Liver (tissue), 3 donors: Measurements from ENCODE around the gene TRAK1.

Experiments used
- ATF3 ChIP-seq: IDR thresholded peaks from 2 replicates; pipeline ENCODE4 v1.6.1; 2016; ENCODE audit warnings: antibody characterized with exemption
- CTCF ChIP-seq: fragments of 150-350 bp; IDR thresholded peaks from 2 replicates; pipeline ENCODE4 v1.5.1; 2017; ENCODE audit warnings: improper control_type of control experiment, low read depth, low read length; ENCODE audit not compliant: missing input control
- EGR1 ChIP-seq, 2 donors: IDR thresholded peaks; 2 replicates each; pipeline ENCODE4 v1.6.1; 2016 to 2018; ENCODE audit warnings: antibody characterized with exemption in 2 of 2, low read depth in 2 of 2
- FOXA2 ChIP-seq: IDR thresholded peaks from 2 replicates; pipeline ENCODE4 v1.6.1; 2016; ENCODE audit warnings: antibody characterized with exemption
- GABPA ChIP-seq, 2 donors: IDR thresholded peaks in 1 of 2; conservative IDR thresholded peaks in 1 of 2; 2 replicates each; pipeline ENCODE4 v1.6.1; 2016; ENCODE audit warnings: antibody characterized with exemption in 2 of 2, mild to moderate bottlenecking in 1 of 2, moderate library complexity in 1 of 2
- HNF4A ChIP-seq, 2 donors: conservative IDR thresholded peaks; 2 replicates each; pipeline ENCODE4 v1.6.1; 2016; ENCODE audit warnings: antibody characterized with exemption in 2 of 2, mild to moderate bottlenecking in 2 of 2
- JUND ChIP-seq, 2 donors: IDR thresholded peaks; 2 replicates each; pipeline ENCODE4 v1.6.1; 2016; ENCODE audit warnings: antibody characterized with exemption in 2 of 2
- MAX ChIP-seq: IDR thresholded peaks from 2 replicates; pipeline ENCODE4 v1.6.1; 2016; ENCODE audit warnings: antibody characterized with exemption
- RAD21 ChIP-seq, 2 donors: IDR thresholded peaks; 2 replicates each; pipeline ENCODE4 v1.6.1; 2016; ENCODE audit warnings: antibody characterized with exemption in 2 of 2, mild to moderate bottlenecking in 2 of 2
- REST ChIP-seq: IDR thresholded peaks from 2 replicates; pipeline ENCODE4 v1.6.1; 2016; ENCODE audit warnings: antibody characterized with exemption, mild to moderate bottlenecking
- RXRA ChIP-seq, 2 donors: IDR thresholded peaks; 2 replicates each; pipeline ENCODE4 v1.6.1; 2017 to 2018; ENCODE audit warnings: antibody characterized with exemption in 2 of 2, mild to moderate bottlenecking in 1 of 2
- SP1 ChIP-seq: IDR thresholded peaks from 2 replicates; pipeline ENCODE4 v1.6.1; 2018; ENCODE audit warnings: antibody characterized with exemption, mild to moderate bottlenecking
- TAF1 ChIP-seq: conservative IDR thresholded peaks from 2 replicates; pipeline ENCODE4 v1.6.1; 2016; ENCODE audit warnings: antibody characterized with exemption, mild to moderate bottlenecking
- YY1 ChIP-seq: IDR thresholded peaks from 2 replicates; pipeline ENCODE4 v1.6.1; 2016; ENCODE audit warnings: antibody characterized with exemption, mild to moderate bottlenecking
- donor health status: healthy.
- donor health status: healthy.

- no peak for TF ChIP-seq CTCF
- no peak for TF ChIP-seq SP1
- no peak for TF ChIP-seq REST
- no peak for TF ChIP-seq YY1
- no peak for TF ChIP-seq JUND (IDR thresholded peaks at IDR 0.05)
- TF ChIP-seq MAX = no peak
- no peak for TF ChIP-seq FOXA2
- TF ChIP-seq RXRA (IDR thresholded peaks at IDR 0.05) = no peak
- no peak for TF ChIP-seq HNF4A (conservative IDR thresholded peaks at IDR 0.05)
- no peak for TF ChIP-seq RAD21 (IDR thresholded peaks at IDR 0.05)
- TF ChIP-seq ATF3 = no peak
- TF ChIP-seq TAF1 = no peak
- TF ChIP-seq GABPA (IDR thresholded peaks at IDR 0.05 in 1 of 2, conservative IDR thresholded peaks at IDR 0.05 in 1 of 2) = no peak
- TF ChIP-seq EGR1 (IDR thresholded peaks at IDR 0.05; ENCODE audit: low read depth in 2 of 2) = no peak
Measured at GRCh38 chr3:42204867-42205599, 113.9 kb downstream of the TRAK1 start.
